ENCODE measurements around the gene ITGA5.

Gene ITGA5

DNA sequence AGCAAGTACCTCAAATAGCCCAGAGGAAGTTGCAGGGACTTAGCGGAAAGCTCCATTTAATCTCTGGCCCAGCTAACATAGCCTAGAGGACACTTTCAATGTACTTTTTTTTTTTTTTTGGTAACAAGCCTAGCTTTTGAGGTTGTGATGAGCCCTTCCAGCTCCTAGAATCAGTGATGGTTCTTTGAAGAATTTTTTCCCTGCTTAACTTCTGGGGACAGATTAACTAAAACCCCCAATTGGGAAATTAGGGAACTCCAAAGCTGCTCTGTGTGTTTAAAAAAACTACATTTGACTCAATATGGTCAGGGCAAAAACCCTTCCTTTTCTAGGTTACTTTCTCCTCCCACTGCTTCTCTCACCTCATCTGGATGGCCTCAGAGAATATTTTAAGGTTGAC lies 23.9 kb upstream of the ITGA5 start:
- no peak overlapping the region for H3K4me3 ChIP-seq (ENCODE audit: control insufficient read depth, low read depth, low read length)
- TF ChIP-seq, protein P1, sequence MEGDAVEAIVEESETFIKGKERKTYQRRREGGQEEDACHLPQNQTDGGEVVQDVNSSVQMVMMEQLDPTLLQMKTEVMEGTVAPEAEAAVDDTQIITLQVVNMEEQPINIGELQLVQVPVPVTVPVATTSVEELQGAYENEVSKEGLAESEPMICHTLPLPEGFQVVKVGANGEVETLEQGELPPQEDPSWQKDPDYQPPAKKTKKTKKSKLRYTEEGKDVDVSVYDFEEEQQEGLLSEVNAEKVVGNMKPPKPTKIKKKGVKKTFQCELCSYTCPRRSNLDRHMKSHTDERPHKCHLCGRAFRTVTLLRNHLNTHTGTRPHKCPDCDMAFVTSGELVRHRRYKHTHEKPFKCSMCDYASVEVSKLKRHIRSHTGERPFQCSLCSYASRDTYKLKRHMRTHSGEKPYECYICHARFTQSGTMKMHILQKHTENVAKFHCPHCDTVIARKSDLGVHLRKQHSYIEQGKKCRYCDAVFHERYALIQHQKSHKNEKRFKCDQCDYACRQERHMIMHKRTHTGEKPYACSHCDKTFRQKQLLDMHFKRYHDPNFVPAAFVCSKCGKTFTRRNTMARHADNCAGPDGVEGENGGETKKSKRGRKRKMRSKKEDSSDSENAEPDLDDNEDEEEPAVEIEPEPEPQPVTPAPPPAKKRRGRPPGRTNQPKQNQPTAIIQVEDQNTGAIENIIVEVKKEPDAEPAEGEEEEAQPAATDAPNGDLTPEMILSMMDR (conservative IDR thresholded peaks at IDR 0.05; ENCODE audit: control insufficient read depth, insufficient read depth, low read depth, low read length), result no peak
- no peak for DNase-seq (ENCODE audit: low read depth)

DNA sequence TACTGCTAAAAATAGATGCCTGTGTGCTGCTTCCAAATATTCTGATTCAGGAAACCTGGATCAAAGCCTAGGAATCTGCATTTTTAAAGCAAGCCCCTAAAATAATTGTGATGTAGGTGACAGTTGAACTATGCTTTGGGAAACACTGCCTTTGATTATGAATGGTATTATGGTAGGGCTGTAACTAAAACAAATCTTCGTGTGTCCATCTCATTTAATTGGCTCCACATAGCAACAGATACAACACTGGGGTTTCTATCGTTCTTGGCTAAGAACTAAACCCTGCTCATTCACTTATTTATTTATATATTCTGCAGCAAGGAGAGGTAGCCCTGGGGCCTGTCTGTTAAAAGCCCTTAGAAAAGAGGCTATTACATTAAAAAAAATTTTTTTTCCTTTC lies 23.0 kb upstream of the ITGA5 start:
- no peak for DNase-seq (ENCODE audit: low read depth)
- TF ChIP-seq, protein P1 (conservative IDR thresholded peaks at IDR 0.05; ENCODE audit: control insufficient read depth, insufficient read depth, low read depth, low read length), result no peak
- H3K4me3 ChIP-seq (ENCODE audit: control insufficient read depth, low read depth, low read length), result no peak overlapping the region

GRCh38 chr12:54439521-54440255 lies 20.6 kb upstream of the ITGA5 start:
- TF ChIP-seq, protein P1 (conservative IDR thresholded peaks at IDR 0.05; ENCODE audit: control insufficient read depth, insufficient read depth, low read depth, low read length), result peak; percentile 91
- H3K4me3 ChIP-seq (ENCODE audit: control insufficient read depth, low read depth, low read length), result no peak overlapping the region
- DNase-seq (ENCODE audit: low read depth), result peak; percentile 88

DNA sequence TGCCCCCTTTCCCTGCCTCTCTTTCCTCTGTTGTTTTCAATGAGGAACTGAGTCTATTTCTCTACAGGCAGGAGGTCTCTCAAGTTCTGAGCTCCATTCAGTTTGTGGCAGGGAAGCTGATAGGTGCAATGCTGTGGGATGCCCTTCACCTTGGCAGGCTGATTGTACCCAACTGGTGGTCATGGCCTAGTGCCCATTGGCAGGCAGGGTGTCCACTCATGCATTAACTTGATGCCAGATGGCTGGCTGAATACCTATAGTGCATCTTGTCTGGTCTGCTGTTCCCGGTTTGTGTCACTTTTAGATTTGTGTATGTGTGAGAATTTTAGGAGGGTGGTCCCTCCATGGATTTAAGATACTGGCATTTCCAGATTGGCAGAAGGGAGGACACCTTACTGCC lies 20.0 kb upstream of the ITGA5 start:
- TF ChIP-seq, protein P1 (conservative IDR thresholded peaks at IDR 0.05; ENCODE audit: control insufficient read depth, insufficient read depth, low read depth, low read length), result no peak
- no peak overlapping the region for H3K4me3 ChIP-seq (ENCODE audit: control insufficient read depth, low read depth, low read length)
- DNase-seq (ENCODE audit: low read depth), result peak; percentile 12

DNA sequence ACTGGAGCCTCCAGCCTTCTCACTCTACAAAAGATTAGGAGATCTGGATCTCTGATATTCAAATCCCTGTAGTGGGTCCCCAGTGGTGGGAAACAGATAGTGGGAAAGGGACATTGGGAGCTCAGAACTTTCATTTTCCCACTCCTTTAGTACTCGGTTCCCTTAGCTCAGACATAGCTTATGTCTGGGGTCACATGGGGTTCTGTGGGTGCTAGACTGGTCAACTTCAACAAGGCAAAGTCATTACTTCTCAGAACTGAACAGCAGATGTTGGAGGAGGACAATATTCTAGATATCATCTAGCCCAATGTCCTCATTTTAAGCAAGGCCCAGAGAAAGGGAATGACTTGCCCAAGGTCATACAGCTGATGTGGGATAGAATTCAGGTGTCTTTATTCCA lies 19.5 kb upstream of the ITGA5 start:
- H3K4me3 ChIP-seq (ENCODE audit: control insufficient read depth, low read depth, low read length), result no peak overlapping the region
- TF ChIP-seq, protein P1 (conservative IDR thresholded peaks at IDR 0.05; ENCODE audit: control insufficient read depth, insufficient read depth, low read depth, low read length), result no peak
- DNase-seq (ENCODE audit: low read depth), result no peak

DNA sequence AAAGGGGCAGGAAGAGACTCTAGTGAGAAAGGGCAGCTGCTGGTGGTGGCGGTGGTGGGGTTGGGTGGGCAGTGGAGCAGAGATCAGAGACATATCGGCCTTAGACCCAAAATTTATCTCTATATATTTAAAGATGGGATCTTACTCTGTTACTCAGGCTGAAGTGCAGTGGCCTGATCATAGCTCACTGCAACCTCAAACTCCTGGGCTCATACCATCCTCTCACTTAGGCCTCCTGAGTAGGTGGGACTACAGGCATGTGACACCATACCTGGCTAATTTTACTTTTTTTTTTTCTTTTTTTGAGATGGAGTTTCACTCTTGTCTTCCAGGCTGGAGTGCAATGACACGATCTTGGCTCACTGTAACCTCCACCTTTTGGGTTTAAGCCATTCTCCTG lies 18.6 kb upstream of the ITGA5 start:
- no peak for DNase-seq (ENCODE audit: low read depth)
- TF ChIP-seq, protein P1 (conservative IDR thresholded peaks at IDR 0.05; ENCODE audit: control insufficient read depth, insufficient read depth, low read depth, low read length), result no peak
- H3K4me3 ChIP-seq (ENCODE audit: control insufficient read depth, low read depth, low read length), result no peak overlapping the region
